Measurements from ENCODE around the gene SLC29A3. TPM values are rescaled to one million over a fixed set of nuclear protein-coding genes. Genes with fewer than 3 reads are reported as not detected.

Gene SLC29A3
- polyA plus RNA-seq, 1 of the 3 experiments (the other 2 are of a cell fraction), result 3.8 TPM

- no peaks in the 10 kb centered on the region for H3K79me2 ChIP-seq (ENCODE audit: insufficient read depth)
- 75% methylated on average over 4 of the region's 4 CpGs for WGBS (ENCODE audit: low lambda C conversion rate)
- ChIA-PET POLR2A (interaction anchor here (0.6 to 0.7 kb wide), 2 partner anchors 505 to 1846 kb away, joined by 3 read pairs; no protein-coding TSS in a partner anchor), CTCF (interaction anchor here (0.8 to 5.0 kb wide), 3 partner anchors 12 to 31 kb away, joined by 3 to 35 read pairs (median 4); partner anchors contain the start of gene SLC29A3)
- H3K36me3 ChIP-seq (replicated peaks in 1 of 2; ENCODE audit: control insufficient read depth in 1 of 2, insufficient read depth in 2 of 2, low read length in 1 of 2), result peaks cover 0 to 3% of the 10 kb centered on the region in 2 experiments
- H3K27ac ChIP-seq (ENCODE audit: low read depth in 2 of 2, low read length in 1 of 2), result no peak overlapping the region
- H3K4me3 ChIP-seq (ENCODE audit: low read depth in 2 of 2, low read length in 1 of 2), result no peak overlapping the region
- H2AFZ ChIP-seq (ENCODE audit: low read depth), result no peak overlapping the region
- H3K4me1 ChIP-seq (ENCODE audit: control insufficient read depth in 1 of 2, insufficient read depth in 2 of 2, low read depth in 1 of 2, low read length in 1 of 2), result no peaks in the 10 kb centered on the region; a peak in 1 of 4 replicates
- H3K27me3 ChIP-seq (ENCODE audit: insufficient read depth), result no peaks in the 10 kb centered on the region
- no peak overlapping the region for H3K4me2 ChIP-seq
- H3K9me2 ChIP-seq, result no peaks in the 10 kb centered on the region
- no peaks in the 10 kb centered on the region for H3K9me3 ChIP-seq
- no peaks in the 10 kb centered on the region for H3F3A ChIP-seq (replicated peaks; ENCODE audit: insufficient read depth)
- no peak for DNase-seq
- TF ChIP-seq GATA2 (CRISPR knock-in tag; IDR thresholded peaks at IDR 0.05) (no peak), CTCF (IDR thresholded peaks at IDR 0.05) (no peak), CHD2 (IDR thresholded peaks at IDR 0.05; ENCODE audit: low read length, partially characterized antibody) (no peak), FOXM1 (IDR thresholded peaks at IDR 0.05; ENCODE audit: low read depth) (no peak), POLR2AphosphoS5 (IDR thresholded peaks at IDR 0.05; ENCODE audit: low read depth, low read length) (no peak), TEAD4 (IDR thresholded peaks at IDR 0.05; ENCODE audit: borderline replicate concordance, insufficient read depth) (no peak), USF1 (IDR thresholded peaks at IDR 0.05; ENCODE audit: borderline replicate concordance, low read depth) (no peak), MXI1 (IDR thresholded peaks at IDR 0.05; ENCODE audit: low read depth, low read length) (no peak), MEF2A (IDR thresholded peaks at IDR 0.05; ENCODE audit: borderline replicate concordance, low read depth) (no peak)
- TF ChIP-seq, protein P1, sequence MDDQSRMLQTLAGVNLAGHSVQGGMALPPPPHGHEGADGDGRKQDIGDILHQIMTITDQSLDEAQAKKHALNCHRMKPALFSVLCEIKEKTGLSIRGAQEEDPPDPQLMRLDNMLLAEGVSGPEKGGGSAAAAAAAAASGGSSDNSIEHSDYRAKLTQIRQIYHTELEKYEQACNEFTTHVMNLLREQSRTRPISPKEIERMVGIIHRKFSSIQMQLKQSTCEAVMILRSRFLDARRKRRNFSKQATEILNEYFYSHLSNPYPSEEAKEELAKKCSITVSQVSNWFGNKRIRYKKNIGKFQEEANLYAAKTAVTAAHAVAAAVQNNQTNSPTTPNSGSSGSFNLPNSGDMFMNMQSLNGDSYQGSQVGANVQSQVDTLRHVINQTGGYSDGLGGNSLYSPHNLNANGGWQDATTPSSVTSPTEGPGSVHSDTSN (IDR thresholded peaks at IDR 0.05), result no peak
- no peak overlapping the region for H3K9ac ChIP-seq
- H4K20me1 ChIP-seq (ENCODE audit: insufficient read depth), result no peaks in the 10 kb centered on the region
Measured at GRCh38 chr10:71330789-71331404, 11.8 kb downstream of the SLC29A3 start.

- POLR2A ChIA-PET, result no interaction called here
- TF ChIP-seq GABPA (IDR thresholded peaks at IDR 0.05; ENCODE audit: low read depth), result no peak
- no peak for TF ChIP-seq GATA2 (CRISPR knock-in tag; IDR thresholded peaks at IDR 0.05)
- TF ChIP-seq REST (IDR thresholded peaks at IDR 0.05; ENCODE audit: low read depth, low read length), result no peak
- no peak for TF ChIP-seq EP300 (IDR thresholded peaks at IDR 0.05; ENCODE audit: borderline replicate concordance in 1 of 2, low read depth in 1 of 2, low read length in 1 of 2)
- TF ChIP-seq, protein P2, sequence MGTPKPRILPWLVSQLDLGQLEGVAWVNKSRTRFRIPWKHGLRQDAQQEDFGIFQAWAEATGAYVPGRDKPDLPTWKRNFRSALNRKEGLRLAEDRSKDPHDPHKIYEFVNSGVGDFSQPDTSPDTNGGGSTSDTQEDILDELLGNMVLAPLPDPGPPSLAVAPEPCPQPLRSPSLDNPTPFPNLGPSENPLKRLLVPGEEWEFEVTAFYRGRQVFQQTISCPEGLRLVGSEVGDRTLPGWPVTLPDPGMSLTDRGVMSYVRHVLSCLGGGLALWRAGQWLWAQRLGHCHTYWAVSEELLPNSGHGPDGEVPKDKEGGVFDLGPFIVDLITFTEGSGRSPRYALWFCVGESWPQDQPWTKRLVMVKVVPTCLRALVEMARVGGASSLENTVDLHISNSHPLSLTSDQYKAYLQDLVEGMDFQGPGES (IDR thresholded peaks at IDR 0.05; ENCODE audit: low read depth, low read length), result no peak
- no peak for TF ChIP-seq TAF1 (IDR thresholded peaks at IDR 0.05; ENCODE audit: borderline replicate concordance, low read depth, low read length)
- no peak for TF ChIP-seq ELF1 (IDR thresholded peaks at IDR 0.05)
- TF ChIP-seq POLR2AphosphoS5 (IDR thresholded peaks at IDR 0.05; ENCODE audit: low read depth, low read length), result no peak
- no peak for TF ChIP-seq USF2 (IDR thresholded peaks at IDR 0.05; ENCODE audit: borderline replicate concordance, low read depth, low read length)
Measured at GRCh38 chr10:71331736-71332135, 12.7 kb downstream of the SLC29A3 start.

More at GRCh38 chr10:71331736-71332135, 12.7 kb downstream of the SLC29A3 start:
- no peak overlapping the region for H3K27ac ChIP-seq (ENCODE audit: low read depth in 2 of 2, low read length in 1 of 2)
- H3K9ac ChIP-seq, result no peak overlapping the region
- no peaks in the 10 kb centered on the region for H3K9me2 ChIP-seq
- no peaks in the 10 kb centered on the region for H3K9me3 ChIP-seq
- peaks cover 0 to 3% of the 10 kb centered on the region in 2 experiments for H3K36me3 ChIP-seq (replicated peaks in 1 of 2; ENCODE audit: control insufficient read depth in 1 of 2, insufficient read depth in 2 of 2, low read length in 1 of 2)
- CTCF ChIA-PET, result interaction anchor here (0.6 to 5.0 kb wide), 5 partner anchors 13 to 82 kb away, joined by 3 to 35 read pairs (median 4); partner anchors contain the start of gene SLC29A3
- H3K4me2 ChIP-seq, result no peak overlapping the region
- WGBS (ENCODE audit: low lambda C conversion rate), result 62% methylated on average over 4 of the region's 4 CpGs
- no peaks in the 10 kb centered on the region for H3F3A ChIP-seq (replicated peaks; ENCODE audit: insufficient read depth)
- no peak overlapping the region for H2AFZ ChIP-seq (ENCODE audit: low read depth)
- no peaks in the 10 kb centered on the region for H3K79me2 ChIP-seq (ENCODE audit: insufficient read depth)
- H4K20me1 ChIP-seq (ENCODE audit: insufficient read depth), result no peaks in the 10 kb centered on the region
- H3K4me3 ChIP-seq (ENCODE audit: low read depth in 2 of 2, low read length in 1 of 2), result no peak overlapping the region
- DNase-seq, result no peak
- no peaks in the 10 kb centered on the region; a peak in 1 of 4 replicates for H3K4me1 ChIP-seq (ENCODE audit: control insufficient read depth in 1 of 2, insufficient read depth in 2 of 2, low read depth in 1 of 2, low read length in 1 of 2)
- H3K27me3 ChIP-seq (ENCODE audit: insufficient read depth), result no peaks in the 10 kb centered on the region

Data from SK-N-SH (cell line).